Measurements from ENCODE around the gene DISP2. TPM values are rescaled to one million over a fixed set of nuclear protein-coding genes. Genes with fewer than 3 reads are reported as not detected.

The DISP2 gene
- total RNA-seq, 4 donors from 2014 or later: 8.6 to 12.9 (median 10.9) TPM

DNA sequence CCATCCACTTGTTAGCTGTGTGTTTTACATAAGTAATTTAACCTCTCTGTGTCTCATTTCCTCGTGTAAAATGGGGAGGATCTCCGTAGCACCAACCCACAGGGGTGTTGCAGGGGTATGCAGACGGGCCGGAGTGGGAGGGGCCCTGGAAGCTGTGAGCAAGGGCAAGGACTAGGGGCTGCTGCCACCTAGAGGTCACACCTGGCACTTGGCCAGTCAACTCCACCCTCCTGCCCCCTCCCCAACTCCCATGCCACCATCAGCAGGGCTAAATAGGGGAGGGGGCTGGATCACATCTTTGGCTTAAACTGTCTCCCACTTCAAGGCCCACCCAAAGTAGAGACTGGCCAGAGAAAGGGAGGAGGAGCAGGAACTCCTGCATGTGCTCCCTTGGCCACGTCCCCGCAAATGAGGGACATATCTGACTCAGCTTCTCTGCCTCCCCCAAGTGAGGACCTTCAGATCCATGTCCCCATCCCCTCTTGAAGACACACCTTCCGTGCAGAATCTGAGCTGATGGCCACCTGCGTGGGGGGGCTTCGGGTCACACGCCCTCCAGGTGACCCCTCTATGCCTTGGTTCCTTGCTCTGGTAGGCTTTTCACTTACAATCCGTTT lies 19.9 kb upstream of the DISP2 start:
- Histone ChIP-seq H3K36me3 (no peaks in the 10 kb centered on the region), H3K27ac (peak overlapping the region; percentile 95 to 98 (median 96)), H3K27me3 (no peaks in the 10 kb centered on the region), H3K4me3 (peak overlapping the region in 2 of 4 donors; percentile 6 to 43), H3K4me1 (peaks cover 44 to 100% (median 81%) of the 10 kb centered on the region in 4 donors), H3K9me3 (no peaks in the 10 kb centered on the region)
- WGBS, 2 donors (ENCODE audit: low coverage in 1 of 2): 0 to 41% methylated on average over 2 to 11 of the region's 11 CpGs
- in situ Hi-C loops (cut with MboI; ENCODE audit: low pct_ligation_motif_present in 1 of 4, low pct_unique_long_range_greater_than_20kb in 1 of 4, low sequenced_read_pairs in 3 of 4) (no loop called here), intact Hi-C loops (cut with DNase I; ENCODE audit: low total_unique reads) (no loop called here)
- TF ChIP-seq EP300 (IDR thresholded peaks at IDR 0.05; ENCODE audit: low read depth) (no peak), CTCF (IDR thresholded peaks at IDR 0.05) (peak; percentile 70 to 87 (median 77))
- DNase-seq: peak; percentile 81

- no peaks in the 10 kb centered on the region for H3K9me3 ChIP-seq
- in situ Hi-C loops (cut with MboI; ENCODE audit: low pct_ligation_motif_present in 1 of 4, low pct_unique_long_range_greater_than_20kb in 1 of 4, low sequenced_read_pairs in 3 of 4) (no loop called here), intact Hi-C loops (cut with DNase I; ENCODE audit: low total_unique reads) (no loop called here)
- peak overlapping the region; percentile 95 to 98 (median 96) for H3K27ac ChIP-seq
- 71% methylated on average over 9 of the region's 11 CpGs; no CpG with 5 or more reads in 1 of the 2 donors for WGBS, 2 donors (ENCODE audit: low coverage in 1 of 2)
- peak overlapping the region; percentile 13 to 53 (median 34) for H3K4me3 ChIP-seq
- no peaks in the 10 kb centered on the region for H3K36me3 ChIP-seq
- peaks cover 48 to 100% (median 85%) of the 10 kb centered on the region in 4 donors for H3K4me1 ChIP-seq
- peak; percentile 35 for DNase-seq
- H3K27me3 ChIP-seq: no peaks in the 10 kb centered on the region
- no peak for TF ChIP-seq CTCF (IDR thresholded peaks at IDR 0.05)
- TF ChIP-seq POLR2AphosphoS5 (IDR thresholded peaks at IDR 0.05): peak; percentile 34 to 54 (median 49)
Measured at GRCh38 chr15:40338921-40339620, 18.9 kb upstream of the DISP2 start.

- H3K36me3 ChIP-seq: no peaks in the 10 kb centered on the region
- H3K27me3 ChIP-seq: no peaks in the 10 kb centered on the region
- peak; percentile 10 for DNase-seq
- peak overlapping the region; percentile 13 to 53 (median 34) for H3K4me3 ChIP-seq
- no peak for TF ChIP-seq EP300 (IDR thresholded peaks at IDR 0.05; ENCODE audit: low read depth)
- no peak for TF ChIP-seq POLR2A (IDR thresholded peaks at IDR 0.05)
- TF ChIP-seq POLR2AphosphoS5 (IDR thresholded peaks at IDR 0.05): no peak
- no peak for TF ChIP-seq CTCF (IDR thresholded peaks at IDR 0.05)
- in situ Hi-C loops (cut with MboI; ENCODE audit: low pct_ligation_motif_present in 1 of 4, low pct_unique_long_range_greater_than_20kb in 1 of 4, low sequenced_read_pairs in 3 of 4) (no loop called here), intact Hi-C loops (cut with DNase I; ENCODE audit: low total_unique reads) (no loop called here)
- WGBS, 2 donors (ENCODE audit: low coverage in 1 of 2): 81% methylated on average over 4 of the region's 7 CpGs; no CpG with 5 or more reads in 1 of the 2 donors
- peak overlapping the region; percentile 95 to 98 (median 96) for H3K27ac ChIP-seq
- H3K9me3 ChIP-seq: no peaks in the 10 kb centered on the region
- peaks cover 46 to 100% (median 84%) of the 10 kb centered on the region in 4 donors for H3K4me1 ChIP-seq
Measured at GRCh38 chr15:40339621-40339945, 18.4 kb upstream of the DISP2 start.

DNA sequence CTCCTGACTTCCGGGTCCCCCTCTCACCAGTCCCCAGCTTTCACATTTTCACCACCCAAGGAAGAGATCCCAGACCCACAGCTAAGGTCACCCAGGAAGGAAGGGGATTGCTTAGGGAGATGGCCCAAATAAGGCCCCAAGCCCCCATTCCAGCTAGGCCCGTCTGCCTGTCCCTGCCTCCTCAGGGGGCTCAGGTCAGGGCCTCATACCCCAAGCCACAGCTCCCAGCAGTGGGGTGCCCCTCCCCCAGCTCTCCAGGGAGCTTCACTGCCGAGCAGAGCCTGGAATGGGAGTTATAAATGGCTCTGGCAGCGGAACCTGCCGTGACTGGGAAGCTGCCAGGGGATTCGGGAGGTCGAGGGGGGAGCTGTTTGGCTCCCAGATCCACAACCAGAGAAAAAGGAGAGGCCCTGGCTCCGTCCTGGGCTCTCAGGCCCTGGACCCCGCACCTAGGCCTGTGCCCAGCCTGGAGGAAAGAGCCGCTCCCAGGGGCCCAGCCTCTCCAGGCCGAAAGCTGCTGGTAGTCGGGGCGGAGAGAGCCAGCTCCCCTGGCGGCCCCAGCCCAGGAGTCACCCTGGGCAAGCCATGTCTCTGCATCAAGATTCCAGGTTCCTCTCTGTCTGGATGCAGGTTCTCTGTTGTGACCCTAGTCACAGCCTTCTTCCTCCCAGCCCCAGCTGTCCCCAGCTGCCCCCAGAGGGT lies 17.8 kb upstream of the DISP2 start:
- in situ Hi-C loops (cut with MboI; ENCODE audit: low pct_ligation_motif_present in 1 of 4, low pct_unique_long_range_greater_than_20kb in 1 of 4, low sequenced_read_pairs in 3 of 4) (no loop called here), intact Hi-C loops (cut with DNase I; ENCODE audit: low total_unique reads) (loop anchor here (1.0 kb wide), 1 partner anchor 17 kb away; the partner anchor contains the start of gene INAFM2)
- Histone ChIP-seq H3K4me3 (peak overlapping the region; percentile 25 to 53 (median 38)), H3K27me3 (no peaks in the 10 kb centered on the region), H3K27ac (peak overlapping the region; percentile 95 to 98 (median 96)), H3K9me3 (no peaks in the 10 kb centered on the region), H3K4me1 (peaks cover 42 to 100% (median 84%) of the 10 kb centered on the region in 4 donors), H3K36me3 (no peaks in the 10 kb centered on the region)
- 21% methylated on average over 14 of the region's 14 CpGs; no CpG with 5 or more reads in 1 of the 2 donors for WGBS, 2 donors (ENCODE audit: low coverage in 1 of 2)
- peak; percentile 76 for DNase-seq
- TF ChIP-seq POLR2AphosphoS5 (IDR thresholded peaks at IDR 0.05) (peak; percentile 43 to 74 (median 45)), EP300 (IDR thresholded peaks at IDR 0.05; ENCODE audit: low read depth) (peak; percentile 54), CTCF (IDR thresholded peaks at IDR 0.05) (peak in 1 of 5 experiments; percentile 29), POLR2A (IDR thresholded peaks at IDR 0.05) (no peak)
